GM18951 (cell line): Measurements from ENCODE around the gene CLASRP.

Source experiments
- POLR2A ChIP-seq: IDR thresholded peaks from 4 replicates; pipeline ENCODE4 v1.6.1; 2011; ENCODE audit warnings: mild to moderate bottlenecking; ENCODE audit not compliant: insufficient read length, insufficient read depth; ENCODE audit errors: extremely low read depth
- in situ Hi-C: fragments of 300-500 bp; cut with MboI; formaldehyde crosslinking; loops from one replicate; pipeline ENCODE4 v1.12.0; 2022; ENCODE audit warnings: low sequenced_read_pairs, mixed read lengths, inconsistent platforms; ENCODE audit not compliant: unreplicated experiment

The CLASRP gene

GRCh38 chr19:45035755-45036154, 3.1 kb upstream of the CLASRP start:
- TF ChIP-seq POLR2A, result no peak
- in situ Hi-C loops, result no loop called here

- TF ChIP-seq POLR2A, result no peak
- in situ Hi-C loops, result no loop called here
These were observed 1.3 kb upstream of the CLASRP start for GRCh38 chr19:45037393-45038169.

GRCh38 chr19:45040059-45040771, 1.4 kb downstream of the CLASRP start:
- no peak for TF ChIP-seq POLR2A
- in situ Hi-C loops, result no loop called here

GRCh38 chr19:45041125-45041524, 2.3 kb downstream of the CLASRP start:
- in situ Hi-C loops, result no loop called here
- no peak for TF ChIP-seq POLR2A

- in situ Hi-C loops, result no loop called here
- no peak for TF ChIP-seq POLR2A
These were observed 7.0 kb downstream of the CLASRP start for GRCh38 chr19:45045671-45046353.

GRCh38 chr19:45046355-45046754, 7.5 kb downstream of the CLASRP start:
- in situ Hi-C loops, result no loop called here
- TF ChIP-seq POLR2A, result no peak

- no peak for TF ChIP-seq POLR2A
- in situ Hi-C loops, result no loop called here
These were observed 8.4 kb downstream of the CLASRP start for GRCh38 chr19:45047188-45047797.

- in situ Hi-C loops, result no loop called here
- no peak for TF ChIP-seq POLR2A
These were observed 10.4 kb downstream of the CLASRP start for GRCh38 chr19:45049073-45049736.

- in situ Hi-C loops, result no loop called here
- TF ChIP-seq POLR2A, result no peak
These were observed 11.2 kb downstream of the CLASRP start for GRCh38 chr19:45050036-45050435.

GRCh38 chr19:45051929-45052579, 13.2 kb downstream of the CLASRP start:
- in situ Hi-C loops, result no loop called here
- TF ChIP-seq POLR2A, result no peak

- in situ Hi-C loops, result loop anchor here (5.0 kb wide), 1 partner anchor 65 kb away; no protein-coding TSS in a partner anchor
- TF ChIP-seq POLR2A, result no peak
These were observed 18.0 kb downstream of the CLASRP start for GRCh38 chr19:45056831-45057230.

GRCh38 chr19:45057444-45057843, 18.6 kb downstream of the CLASRP start:
- in situ Hi-C loops, result loop anchor here (5.0 kb wide), 1 partner anchor 65 kb away; no protein-coding TSS in a partner anchor
- no peak for TF ChIP-seq POLR2A

GRCh38 chr19:45058622-45059159, 19.8 kb downstream of the CLASRP start:
- in situ Hi-C loops, result loop anchor here (5.0 kb wide), 1 partner anchor 66 kb away; no protein-coding TSS in a partner anchor
- no peak for TF ChIP-seq POLR2A
